Measurements from ENCODE around the gene VWA8. TPM values are rescaled to one million over a fixed set of nuclear protein-coding genes. Genes with fewer than 3 reads are reported as not detected.

The VWA8 gene
- total RNA-seq, 4 donors from 2014 or later = 19.5 to 26.2 (median 21.6) TPM

GRCh38 chr13:41939398-41939797, 21.5 kb downstream of the VWA8 start:
- Histone ChIP-seq H3K27ac (replicated peaks in 1 of 4) (no peak overlapping the region), H3K36me3 (no peaks in the 10 kb centered on the region), H3K4me3 (no peak overlapping the region), H3K27me3 (no peaks in the 10 kb centered on the region), H3K4me1 (peaks cover 0 to 21% (median 17%) of the 10 kb centered on the region in 4 donors), H3K9me3 (no peaks in the 10 kb centered on the region)
- intact Hi-C loops (cut with DNase I) = no loop called here
- DNase-seq (ENCODE audit: extremely low spot score) = no peak
- TF ChIP-seq POLR2AphosphoS5 (IDR thresholded peaks at IDR 0.05) = no peak
- TF ChIP-seq POLR2A (IDR thresholded peaks at IDR 0.05; ENCODE audit: low read depth) = no peak
- TF ChIP-seq CTCF (IDR thresholded peaks at IDR 0.05) = no peak
- TF ChIP-seq EP300 (IDR thresholded peaks at IDR 0.05) = no peak

- TF ChIP-seq POLR2A (IDR thresholded peaks at IDR 0.05; ENCODE audit: low read depth) = no peak
- TF ChIP-seq POLR2AphosphoS5 (IDR thresholded peaks at IDR 0.05) = no peak
- no peak for TF ChIP-seq EP300 (IDR thresholded peaks at IDR 0.05)
- TF ChIP-seq CTCF (IDR thresholded peaks at IDR 0.05) = no peak
- intact Hi-C loops (cut with DNase I) = no loop called here
- 65% methylated on average over 1 of the region's 1 CpG for WGBS
Measured at GRCh38 chr13:41938918-41939317, 22.0 kb downstream of the VWA8 start.

GRCh38 chr13:41937388-41937787, 23.5 kb downstream of the VWA8 start:
- Histone ChIP-seq H3K4me1 (peaks cover 0 to 13% (median 12%) of the 10 kb centered on the region in 4 donors), H3K36me3 (no peaks in the 10 kb centered on the region), H3K27ac (replicated peaks in 1 of 4) (no peak overlapping the region), H3K27me3 (no peaks in the 10 kb centered on the region), H3K4me3 (no peak overlapping the region), H3K9me3 (no peaks in the 10 kb centered on the region)
- TF ChIP-seq EP300 (IDR thresholded peaks at IDR 0.05) (no peak), POLR2A (IDR thresholded peaks at IDR 0.05; ENCODE audit: low read depth) (no peak), CTCF (IDR thresholded peaks at IDR 0.05) (no peak), POLR2AphosphoS5 (IDR thresholded peaks at IDR 0.05) (no peak)
- 100% methylated on average over 5 of the region's 5 CpGs for WGBS
- intact Hi-C loops (cut with DNase I) = no loop called here
- DNase-seq (ENCODE audit: extremely low spot score) = no peak

More at GRCh38 chr13:41938918-41939317, 22.0 kb downstream of the VWA8 start:
- H3K4me3 ChIP-seq = no peak overlapping the region
- no peaks in the 10 kb centered on the region for H3K9me3 ChIP-seq
- no peak for DNase-seq (ENCODE audit: extremely low spot score)
- H3K36me3 ChIP-seq = no peaks in the 10 kb centered on the region
- no peak overlapping the region for H3K27ac ChIP-seq (replicated peaks in 1 of 4)
- no peaks in the 10 kb centered on the region for H3K27me3 ChIP-seq
- H3K4me1 ChIP-seq = peaks cover 0 to 21% (median 17%) of the 10 kb centered on the region in 4 donors

- WGBS = 90% methylated on average over 1 of the region's 1 CpG
- Histone ChIP-seq H3K36me3 (no peaks in the 10 kb centered on the region), H3K27ac (replicated peaks in 1 of 4) (no peak overlapping the region), H3K27me3 (no peaks in the 10 kb centered on the region), H3K4me1 (peaks cover 0 to 5% (median 1%) of the 10 kb centered on the region in 4 donors), H3K9me3 (no peaks in the 10 kb centered on the region), H3K4me3 (no peak overlapping the region)
- intact Hi-C loops (cut with DNase I) = no loop called here
- DNase-seq (ENCODE audit: extremely low spot score) = no peak
- TF ChIP-seq POLR2AphosphoS5 (IDR thresholded peaks at IDR 0.05) = no peak
Measured at GRCh38 chr13:41935501-41935900, 25.4 kb downstream of the VWA8 start.

- 96% methylated on average over 1 of the region's 1 CpG for WGBS
- Histone ChIP-seq H3K4me3 (no peak overlapping the region), H3K27me3 (no peaks in the 10 kb centered on the region), H3K4me1 (peaks cover 0 to 5% (median 1%) of the 10 kb centered on the region in 4 donors), H3K36me3 (no peaks in the 10 kb centered on the region), H3K9me3 (no peaks in the 10 kb centered on the region), H3K27ac (replicated peaks in 1 of 4) (no peak overlapping the region)
- no peak for TF ChIP-seq POLR2AphosphoS5 (IDR thresholded peaks at IDR 0.05)
- TF ChIP-seq EP300 (IDR thresholded peaks at IDR 0.05) = no peak
- TF ChIP-seq POLR2A (IDR thresholded peaks at IDR 0.05; ENCODE audit: low read depth) = no peak
- TF ChIP-seq CTCF (IDR thresholded peaks at IDR 0.05) = no peak
- intact Hi-C loops (cut with DNase I) = no loop called here
- DNase-seq (ENCODE audit: extremely low spot score) = no peak
Measured at GRCh38 chr13:41934994-41935393, 25.9 kb downstream of the VWA8 start.
